Measurements from ENCODE around the gene SLC8B1. TPM values are rescaled to one million over a fixed set of nuclear protein-coding genes. Genes with fewer than 3 reads are reported as not detected.

The SLC8B1 gene
- total and polyA plus RNA-seq, 2 of the 4 experiments (the other 2 are of a cell fraction): 4.1 to 10.2 TPM

DNA sequence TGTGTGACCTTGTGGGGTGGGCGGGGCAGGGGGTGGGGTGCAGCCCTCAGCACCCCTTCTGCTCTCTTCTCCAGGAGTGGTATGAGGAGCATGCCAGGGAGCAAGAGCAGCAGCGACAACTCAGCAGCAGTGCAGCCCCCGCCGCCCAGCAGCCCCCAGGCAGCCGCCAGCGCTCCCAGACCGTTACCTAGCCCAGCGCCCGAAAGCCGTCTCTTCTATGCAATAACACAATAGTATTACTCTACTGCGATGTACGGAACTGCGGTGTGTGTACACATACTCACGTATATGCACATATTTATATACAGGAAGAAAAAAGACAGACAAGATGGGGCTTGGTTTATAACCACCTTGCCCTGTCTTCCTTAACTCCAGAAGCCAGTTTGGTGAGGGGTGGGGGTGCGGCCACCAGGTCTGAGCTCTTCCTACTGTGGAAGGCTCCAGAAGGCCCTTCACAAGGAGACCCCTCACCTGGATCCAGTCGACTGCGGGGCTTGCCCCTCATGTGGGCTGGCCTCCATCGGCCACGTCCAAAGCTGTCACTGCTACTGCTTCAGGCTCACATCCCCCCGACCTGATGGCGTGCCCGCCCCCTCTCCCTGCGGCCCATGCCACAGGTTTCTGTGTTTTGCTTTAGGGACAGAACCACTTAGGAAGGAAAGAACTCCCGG, 38.9 kb downstream of the SLC8B1 start:
- ChIA-PET CTCF (no interaction called here), POLR2A (ENCODE audit: unreplicated experiment) (no interaction called here)
- Histone ChIP-seq H3K4me1 (ENCODE audit: control insufficient read depth, insufficient read depth, low read length) (peaks cover 21% of the 10 kb centered on the region), H2BK15ac (ENCODE audit: low read depth, low read length) (no peak overlapping the region), H2AK9ac (replicated peaks; ENCODE audit: low read depth, low read length, poor library complexity) (no peak overlapping the region), H3K36me3 (ENCODE audit: control insufficient read depth, insufficient read depth, low read length) (peaks cover 12% of the 10 kb centered on the region; the same call in 1 of the 2 replicates), H2AFZ (replicated peaks; ENCODE audit: low read length, poor library complexity) (no peak overlapping the region), H3K9ac (ENCODE audit: low read depth, low read length) (no peak overlapping the region), H3K4me2 (ENCODE audit: low read depth, low read length) (no peak overlapping the region), H4K5ac (ENCODE audit: low read depth, low read length) (no peak overlapping the region), H3K27me3 (ENCODE audit: control insufficient read depth, insufficient read depth, low read length) (no peaks in the 10 kb centered on the region), H4K8ac (ENCODE audit: low read depth in 2 of 2, low read length in 2 of 2) (no peak overlapping the region), H3K56ac (ENCODE audit: extremely low read depth, insufficient read depth, low read length) (no peak overlapping the region), H3K79me1 (ENCODE audit: low read depth in 1 of 2, low read length in 2 of 2) (no peaks in the 10 kb centered on the region), H2AK5ac (ENCODE audit: low read depth, low read length) (no peak overlapping the region), H3K23ac (ENCODE audit: low read depth, low read length) (no peak overlapping the region), H3K9me1 (ENCODE audit: insufficient read depth, low read length) (peaks cover 14% of the 10 kb centered on the region; the same call in 1 of the 2 replicates), H3K14ac (replicated peaks; ENCODE audit: low read depth, low read length) (no peak overlapping the region), H4K20me1 (ENCODE audit: insufficient read depth, low read length) (no peaks in the 10 kb centered on the region), H3K4me3 (ENCODE audit: insufficient read depth, low read depth, low read length) (no peak overlapping the region), H3K4ac (ENCODE audit: low read depth, low read length) (no peak overlapping the region), H2BK20ac (ENCODE audit: low read depth, low read length) (no peak overlapping the region), H2BK5ac (ENCODE audit: low read depth, low read length, poor library complexity, severe bottlenecking) (no peak overlapping the region), H3K9me3 (ENCODE audit: control insufficient read depth, insufficient read depth, low read length) (no peaks in the 10 kb centered on the region), H3K27ac (ENCODE audit: insufficient read depth, low read length) (no peak overlapping the region), H3K18ac (ENCODE audit: low read depth, low read length) (no peak overlapping the region), H2BK120ac (ENCODE audit: low read depth, low read length) (no peak overlapping the region), H4K91ac (ENCODE audit: insufficient read depth, low read depth, low read length) (no peak overlapping the region)
- dilution Hi-C loops (cut with HindIII; ENCODE audit: low sequenced_read_pairs, unreplicated experiment): no loop called here
- intact Hi-C loops (cut with micrococcal nuclease): loop anchor here (5.0 kb wide), 1 partner anchor 99 kb away; no protein-coding TSS in a partner anchor
- TF ChIP-seq, protein P1, sequence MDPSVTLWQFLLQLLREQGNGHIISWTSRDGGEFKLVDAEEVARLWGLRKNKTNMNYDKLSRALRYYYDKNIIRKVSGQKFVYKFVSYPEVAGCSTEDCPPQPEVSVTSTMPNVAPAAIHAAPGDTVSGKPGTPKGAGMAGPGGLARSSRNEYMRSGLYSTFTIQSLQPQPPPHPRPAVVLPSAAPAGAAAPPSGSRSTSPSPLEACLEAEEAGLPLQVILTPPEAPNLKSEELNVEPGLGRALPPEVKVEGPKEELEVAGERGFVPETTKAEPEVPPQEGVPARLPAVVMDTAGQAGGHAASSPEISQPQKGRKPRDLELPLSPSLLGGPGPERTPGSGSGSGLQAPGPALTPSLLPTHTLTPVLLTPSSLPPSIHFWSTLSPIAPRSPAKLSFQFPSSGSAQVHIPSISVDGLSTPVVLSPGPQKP (IDR thresholded peaks at IDR 0.05; ENCODE audit: borderline replicate concordance, low read depth, low read length): no peak
- TF ChIP-seq, protein P2, sequence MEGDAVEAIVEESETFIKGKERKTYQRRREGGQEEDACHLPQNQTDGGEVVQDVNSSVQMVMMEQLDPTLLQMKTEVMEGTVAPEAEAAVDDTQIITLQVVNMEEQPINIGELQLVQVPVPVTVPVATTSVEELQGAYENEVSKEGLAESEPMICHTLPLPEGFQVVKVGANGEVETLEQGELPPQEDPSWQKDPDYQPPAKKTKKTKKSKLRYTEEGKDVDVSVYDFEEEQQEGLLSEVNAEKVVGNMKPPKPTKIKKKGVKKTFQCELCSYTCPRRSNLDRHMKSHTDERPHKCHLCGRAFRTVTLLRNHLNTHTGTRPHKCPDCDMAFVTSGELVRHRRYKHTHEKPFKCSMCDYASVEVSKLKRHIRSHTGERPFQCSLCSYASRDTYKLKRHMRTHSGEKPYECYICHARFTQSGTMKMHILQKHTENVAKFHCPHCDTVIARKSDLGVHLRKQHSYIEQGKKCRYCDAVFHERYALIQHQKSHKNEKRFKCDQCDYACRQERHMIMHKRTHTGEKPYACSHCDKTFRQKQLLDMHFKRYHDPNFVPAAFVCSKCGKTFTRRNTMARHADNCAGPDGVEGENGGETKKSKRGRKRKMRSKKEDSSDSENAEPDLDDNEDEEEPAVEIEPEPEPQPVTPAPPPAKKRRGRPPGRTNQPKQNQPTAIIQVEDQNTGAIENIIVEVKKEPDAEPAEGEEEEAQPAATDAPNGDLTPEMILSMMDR (conservative IDR thresholded peaks at IDR 0.05; ENCODE audit: low read depth, low read length): no peak
- no peak for TF ChIP-seq FOS (IDR thresholded peaks at IDR 0.05; ENCODE audit: low read depth, low read length)
- no peak for TF ChIP-seq CEBPB (IDR thresholded peaks at IDR 0.05; ENCODE audit: low read depth, low read length)
- TF ChIP-seq RFX5 (IDR thresholded peaks at IDR 0.05; ENCODE audit: low read depth, low read length): no peak
- no peak for TF ChIP-seq SMC3 (IDR thresholded peaks at IDR 0.05; ENCODE audit: low read depth, low read length)
- no peak for TF ChIP-seq MAFK (IDR thresholded peaks at IDR 0.05; ENCODE audit: low read depth, low read length)
- TF ChIP-seq MAZ (IDR thresholded peaks at IDR 0.05; ENCODE audit: borderline replicate concordance, low read depth, low read length): no peak
- no peak for TF ChIP-seq CHD1 (IDR thresholded peaks at IDR 0.05; ENCODE audit: low read depth, low read length)
- TF ChIP-seq RAD21 (IDR thresholded peaks at IDR 0.05; ENCODE audit: low read length): no peak
- no TSS peak for BruUV-seq (replicated peaks)
- WGBS, 2 experiments (ENCODE audit: extremely low coverage in 2 of 2, insufficient read length in 1 of 2): no CpG with 5 or more reads among the region's 24 CpGs
- ATAC-seq (ENCODE audit: low read depth) (no peak), DNase-seq (no peak)
- in situ Hi-C loops (cut with MboI; ENCODE audit: low sequenced_read_pairs): no loop called here

All from IMR-90 (cell line).